SK-N-MC (cell line): ENCODE measurements around the gene POU6F2.

Experiments used
- EZH2 ChIP-seq: fragments of 200-600 bp; sonication (generic); IDR thresholded peaks from one replicate; pipeline ENCODE4 v1.6.1; 2017; ENCODE audit warnings: antibody characterized with exemption
- POLR2AphosphoS5 ChIP-seq: IDR thresholded peaks from 2 replicates; pipeline ENCODE4 v1.6.1; 2012; ENCODE audit warnings: mild to moderate bottlenecking, low read depth, low read length, borderline replicate concordance

DNA sequence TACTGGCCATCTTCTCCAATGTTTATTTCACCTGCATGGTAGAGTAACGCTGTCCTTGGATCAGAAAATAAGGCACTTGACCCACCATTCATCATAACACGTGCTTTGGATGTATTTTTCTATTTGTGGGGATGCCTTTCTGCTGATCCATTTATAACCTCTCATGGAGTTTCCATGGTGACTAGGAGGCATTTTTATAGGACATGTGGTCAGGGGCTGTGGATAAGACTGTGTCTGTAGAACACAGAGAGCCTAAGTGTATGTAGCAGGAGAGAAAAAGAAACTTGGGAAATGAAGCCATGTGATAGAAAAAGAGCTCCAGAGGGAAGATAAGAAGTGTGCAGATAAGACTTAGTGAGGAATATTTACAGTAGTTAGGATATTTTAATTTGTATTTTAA is 184.2 kb downstream of the POU6F2 start:
- TF ChIP-seq POLR2AphosphoS5 (no peak), EZH2 (no peak)
